ENCODE results near the gene ADAMTS18.

- no peak for TF ChIP-seq POLR2A (IDR thresholded peaks at IDR 0.05)
- no peak for TF ChIP-seq CTCF (IDR thresholded peaks at IDR 0.05)
- no peak for TF ChIP-seq EP300 (IDR thresholded peaks at IDR 0.05; ENCODE audit: low read depth)
Observed at GRCh38 chr16:77234611-77235010, 200.2 kb downstream of the ADAMTS18 start.
